KBM-7 (cell line): ENCODE data around the gene EXOC2.
A peak's percentile ranks its signal among the peaks of the same experiment; 100 is the strongest.
"Not testable (repeated sequence)": the region's sequence is repeated elsewhere in the genome, so short reads cannot be mapped to it uniquely, and the experiment has no call there.

Experiments used
- DNase-seq: peaks from one replicate; pipeline ENCODE4 v3.0.0-alpha.2; 2015
- in situ Hi-C: fragments of 300-500 bp; cut with MboI; formaldehyde crosslinking; loops from 2 replicates; pipeline ENCODE4 v1.14.3; 2020; ENCODE audit warnings: low sequenced_read_pairs, low pct_unique_long_range_greater_than_20kb, mixed read lengths

EXOC2 gene

DNA sequence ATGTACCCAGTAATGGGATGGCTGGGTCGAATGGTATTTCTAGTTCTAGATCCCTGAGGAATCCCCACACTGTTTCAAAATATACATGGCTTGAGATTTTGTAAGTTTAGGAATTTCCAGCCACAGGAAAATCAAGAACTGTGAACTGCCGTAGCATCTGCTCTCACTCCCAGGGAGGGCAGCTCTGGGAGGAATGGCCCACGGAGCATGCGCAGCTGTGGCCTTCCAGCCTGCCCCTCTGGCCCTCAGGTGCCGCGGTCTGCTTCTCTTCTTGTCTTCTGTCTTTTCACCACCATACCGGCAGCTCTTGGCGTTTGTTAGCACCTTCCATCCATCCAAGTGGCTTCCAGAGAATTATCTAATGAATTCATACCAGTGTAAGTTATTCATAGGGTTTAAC is 19.9 kb upstream of the EXOC2 start:
- in situ Hi-C loops: no loop called here
- no peak for DNase-seq

DNA sequence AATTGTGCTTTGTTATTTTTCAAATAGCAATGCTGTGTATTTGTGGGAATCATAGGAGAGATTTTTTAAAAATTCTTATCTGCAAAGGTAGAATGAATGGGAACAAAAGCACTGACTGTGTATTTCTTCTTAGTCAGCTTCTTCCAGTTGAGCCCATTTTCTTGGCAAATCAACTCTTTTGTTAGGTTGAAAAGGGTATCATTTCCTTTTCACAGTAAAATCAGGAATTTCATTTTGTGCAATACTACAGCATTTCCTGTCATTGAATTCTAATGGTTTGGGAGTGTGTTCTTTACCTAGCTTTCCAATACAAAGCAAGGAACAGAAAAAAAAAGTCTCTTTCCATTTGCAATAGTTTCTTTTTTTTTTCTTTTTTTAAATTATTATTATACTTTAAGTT is 19.0 kb upstream of the EXOC2 start:
- in situ Hi-C loops: no loop called here
- DNase-seq: no peak

DNA sequence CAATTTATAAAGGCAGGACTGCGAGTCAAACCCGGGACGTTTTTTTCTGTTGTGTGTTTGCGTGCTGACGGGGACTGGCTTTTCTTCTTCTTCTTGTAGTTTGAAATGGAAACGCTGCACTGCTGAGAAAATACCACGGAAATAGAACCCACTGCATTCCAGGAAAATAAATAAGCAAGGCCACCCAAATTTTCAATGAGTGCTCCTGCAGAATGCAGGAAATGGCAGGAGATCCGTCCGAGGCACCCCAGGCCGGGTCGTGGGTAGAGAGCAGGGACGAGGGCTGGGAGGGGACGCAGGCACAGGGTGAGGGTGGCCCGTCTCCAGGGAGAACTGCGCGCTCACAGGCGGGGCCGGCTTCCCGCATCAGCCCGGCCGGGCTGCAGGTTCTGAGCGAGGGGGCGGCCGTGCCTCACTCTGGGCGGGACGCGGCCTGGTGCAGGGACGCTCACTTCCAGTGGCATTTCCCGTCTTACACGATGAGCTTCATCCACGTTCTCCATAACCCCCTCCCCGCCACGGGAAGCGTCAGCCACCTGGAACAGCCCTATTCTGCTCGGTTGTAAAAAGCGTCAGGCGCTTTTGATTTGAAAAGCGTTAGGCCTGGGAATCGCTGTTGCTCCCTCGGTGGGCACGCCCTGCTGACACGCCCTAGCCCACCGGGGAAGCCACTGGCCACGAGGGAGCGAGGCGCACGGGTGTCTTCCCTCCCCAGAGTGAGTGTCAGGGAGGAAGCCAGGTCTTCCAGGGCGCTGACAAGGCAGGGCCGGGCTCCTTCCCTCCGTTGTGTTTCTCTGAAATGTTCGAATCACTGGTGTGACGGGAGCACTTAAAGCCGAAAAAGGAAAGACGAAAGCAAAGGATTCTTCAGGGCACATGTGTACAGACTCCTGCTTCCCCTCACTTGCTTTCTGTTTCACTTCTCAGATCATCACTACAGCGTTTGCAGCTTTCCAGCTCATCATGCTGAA is 17.9 kb upstream of the EXOC2 start:
- peak; percentile 66 for DNase-seq
- in situ Hi-C loops: no loop called here

DNA sequence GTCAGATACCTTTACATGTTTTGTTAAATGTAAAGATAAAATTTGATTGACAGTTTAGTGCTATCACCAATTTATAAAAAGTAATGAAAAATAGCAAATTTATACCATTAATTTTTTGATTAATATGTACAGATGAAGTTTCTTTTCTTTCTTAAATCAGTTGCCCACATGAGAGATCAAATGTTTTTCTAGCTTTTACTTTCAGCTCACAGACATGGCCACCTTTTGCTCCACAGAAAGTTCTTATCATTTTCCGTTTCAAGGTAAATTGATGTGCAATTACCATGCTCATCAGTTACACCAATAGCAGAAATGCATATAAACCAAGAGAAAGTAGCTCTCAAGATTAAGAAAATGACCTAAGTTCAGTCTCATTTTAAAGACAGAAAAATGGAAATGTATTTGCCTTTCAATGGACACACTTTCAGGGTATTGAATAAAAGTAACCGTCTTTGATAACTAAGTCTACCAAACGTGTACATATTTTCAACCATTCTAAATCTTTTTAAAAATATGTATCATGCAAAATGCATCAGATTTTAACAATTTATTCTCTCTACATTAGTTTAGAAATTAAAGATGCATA is 16.6 kb upstream of the EXOC2 start:
- DNase-seq: no peak
- in situ Hi-C loops: no loop called here

DNA sequence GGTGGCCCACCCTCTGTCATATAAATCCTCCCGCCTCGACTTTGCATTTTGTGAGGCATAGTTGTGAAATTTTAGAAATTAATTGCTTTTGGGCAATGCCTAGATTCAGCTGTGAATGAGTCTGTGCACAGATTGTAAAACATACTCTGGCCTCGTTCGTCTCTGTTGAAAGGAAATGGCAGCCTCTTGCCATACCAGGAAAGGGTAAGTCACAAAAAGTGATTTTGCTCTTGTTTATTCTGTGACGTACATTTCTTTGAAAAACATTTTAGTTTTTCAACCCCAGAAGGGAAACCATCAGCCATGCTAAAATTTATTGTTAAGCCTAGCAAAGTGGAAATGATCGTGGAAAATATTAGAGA is 15.3 kb upstream of the EXOC2 start:
- in situ Hi-C loops: no loop called here
- DNase-seq: no peak

DNA sequence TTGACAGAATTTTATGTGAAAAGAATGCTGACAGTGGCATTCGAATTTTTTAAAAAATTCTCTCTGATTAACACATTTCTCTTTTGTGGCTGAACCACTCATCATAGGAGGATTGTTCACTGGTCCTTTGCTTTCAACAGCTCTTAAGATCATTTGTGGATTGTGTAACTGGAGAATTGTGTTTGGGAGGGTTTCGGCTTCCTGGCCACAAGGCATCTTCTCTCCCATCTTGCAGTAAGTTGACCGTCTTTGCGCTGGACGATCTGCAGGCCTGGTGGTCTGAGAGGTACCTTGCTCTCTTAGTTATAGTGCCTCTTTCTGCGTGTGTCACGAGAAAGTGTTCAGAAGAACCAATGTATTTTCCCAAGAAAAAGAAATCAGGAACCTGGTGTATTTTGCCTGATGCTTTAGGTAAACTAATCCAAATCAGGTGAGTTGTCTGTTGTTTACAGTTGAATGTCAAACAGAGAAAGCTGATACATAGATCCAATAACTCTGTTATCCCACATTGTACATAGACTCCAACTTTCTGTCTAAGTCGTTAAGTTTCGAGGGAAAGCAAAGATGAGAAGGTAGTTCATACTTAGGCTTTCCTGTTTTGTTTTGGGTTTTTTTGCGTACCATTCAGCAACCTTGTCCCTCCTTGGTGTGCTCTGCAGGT is 14.8 kb upstream of the EXOC2 start:
- in situ Hi-C loops: no loop called here

DNA sequence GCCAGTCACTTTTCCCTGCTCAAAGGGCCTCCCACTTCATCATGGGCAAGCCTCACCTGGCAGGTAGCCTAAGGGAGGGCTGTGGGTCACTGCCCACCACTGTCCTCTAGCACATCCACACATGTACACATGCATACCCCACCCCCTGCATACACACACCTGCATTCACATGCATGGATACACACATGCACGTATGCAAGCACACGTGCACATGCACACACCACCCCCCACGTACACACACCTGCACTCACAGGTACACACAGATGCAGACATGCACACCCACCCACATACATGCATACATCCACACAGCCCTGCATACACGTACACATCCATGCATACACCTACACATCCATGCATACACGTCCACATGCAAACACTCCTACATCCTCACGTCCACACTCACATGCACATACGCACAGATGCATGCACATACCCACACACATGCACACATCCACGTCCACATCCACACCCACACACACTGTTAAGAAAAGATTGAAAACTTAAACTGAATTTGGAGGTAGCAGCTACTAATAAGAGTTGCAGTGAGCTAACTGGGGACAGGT is 14.0 kb upstream of the EXOC2 start:
- DNase-seq: no peak
- in situ Hi-C loops: no loop called here

More for the DNA sequence above, 14.8 kb upstream of the EXOC2 start:
- DNase-seq: no peak

DNA sequence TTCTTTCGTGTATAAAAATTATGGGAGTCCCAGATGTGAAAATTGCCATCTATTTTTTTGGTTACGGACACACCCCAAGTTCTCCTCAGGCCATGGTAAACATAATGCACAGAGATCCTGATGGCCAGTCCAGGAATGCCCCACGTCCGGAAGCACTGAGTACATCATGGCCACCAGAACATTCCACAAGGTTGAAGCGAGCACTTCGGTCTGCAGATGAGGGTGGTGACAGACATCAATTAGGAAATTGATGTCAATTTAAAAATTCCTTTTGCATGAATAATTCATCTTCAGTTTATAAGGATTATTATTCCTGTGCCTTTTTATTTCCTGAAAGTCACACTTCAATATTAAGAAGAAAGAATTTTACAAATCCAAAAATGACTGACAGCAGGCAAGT is 13.2 kb upstream of the EXOC2 start:
- DNase-seq: no peak
- in situ Hi-C loops: no loop called here

DNA sequence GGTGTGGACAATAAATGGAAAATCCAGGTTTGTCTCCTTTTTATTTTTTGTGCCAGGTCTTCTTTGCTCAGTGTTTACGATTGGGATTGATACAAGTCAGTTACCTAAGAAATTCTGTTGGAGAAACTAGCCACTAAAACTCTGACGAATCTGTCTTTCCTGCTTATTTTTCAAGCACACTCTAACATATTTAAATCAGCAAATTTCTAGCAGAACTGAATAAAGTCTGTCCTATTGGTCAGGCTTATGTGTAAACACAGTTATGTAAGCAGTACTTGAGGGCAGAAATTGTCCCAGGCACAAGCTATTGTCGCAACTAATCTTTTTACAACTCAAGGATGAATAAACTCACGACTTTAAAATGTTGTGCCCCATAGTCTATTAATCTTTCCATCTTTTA is 12.1 kb upstream of the EXOC2 start:
- DNase-seq: no peak
- in situ Hi-C loops: no loop called here

DNA sequence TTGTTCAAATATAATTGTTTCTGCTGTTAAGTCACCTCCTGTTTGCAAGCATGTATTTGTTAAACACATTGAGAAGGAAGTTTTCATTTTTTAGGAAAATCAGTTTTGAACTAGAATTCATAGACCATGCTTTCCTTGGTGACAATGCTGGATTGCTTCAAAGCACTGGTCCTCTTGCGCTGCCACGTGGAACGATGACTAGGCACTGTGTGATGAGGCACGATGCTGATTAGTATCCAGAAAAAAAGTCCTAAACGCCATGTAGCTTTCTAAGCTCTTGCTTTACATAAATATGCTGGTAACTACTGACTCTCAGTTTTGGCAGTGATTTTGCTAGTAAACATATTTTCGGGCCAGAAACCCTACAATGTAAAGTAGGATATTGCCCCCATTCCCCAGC is 11.1 kb upstream of the EXOC2 start:
- in situ Hi-C loops: no loop called here
- no peak for DNase-seq

DNA sequence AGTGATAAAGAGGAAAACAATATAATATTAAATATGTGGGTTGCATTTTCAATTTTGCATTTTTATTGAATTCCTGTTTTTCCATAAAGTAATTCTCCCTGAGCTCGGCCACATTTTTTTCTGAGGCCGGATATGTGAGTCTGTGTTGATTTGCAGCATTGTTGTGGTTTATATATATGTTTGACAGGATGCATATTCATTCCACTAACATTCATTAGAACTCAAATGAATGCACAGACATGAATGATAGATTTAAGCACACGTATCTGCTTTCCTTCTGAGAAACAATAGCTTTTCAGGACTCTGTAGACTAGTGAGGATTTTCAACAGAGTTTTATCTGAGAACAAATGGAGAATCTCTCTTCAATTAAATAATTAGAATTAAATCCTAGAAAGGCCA is 10.6 kb upstream of the EXOC2 start:
- in situ Hi-C loops: no loop called here
- DNase-seq: no peak

DNA sequence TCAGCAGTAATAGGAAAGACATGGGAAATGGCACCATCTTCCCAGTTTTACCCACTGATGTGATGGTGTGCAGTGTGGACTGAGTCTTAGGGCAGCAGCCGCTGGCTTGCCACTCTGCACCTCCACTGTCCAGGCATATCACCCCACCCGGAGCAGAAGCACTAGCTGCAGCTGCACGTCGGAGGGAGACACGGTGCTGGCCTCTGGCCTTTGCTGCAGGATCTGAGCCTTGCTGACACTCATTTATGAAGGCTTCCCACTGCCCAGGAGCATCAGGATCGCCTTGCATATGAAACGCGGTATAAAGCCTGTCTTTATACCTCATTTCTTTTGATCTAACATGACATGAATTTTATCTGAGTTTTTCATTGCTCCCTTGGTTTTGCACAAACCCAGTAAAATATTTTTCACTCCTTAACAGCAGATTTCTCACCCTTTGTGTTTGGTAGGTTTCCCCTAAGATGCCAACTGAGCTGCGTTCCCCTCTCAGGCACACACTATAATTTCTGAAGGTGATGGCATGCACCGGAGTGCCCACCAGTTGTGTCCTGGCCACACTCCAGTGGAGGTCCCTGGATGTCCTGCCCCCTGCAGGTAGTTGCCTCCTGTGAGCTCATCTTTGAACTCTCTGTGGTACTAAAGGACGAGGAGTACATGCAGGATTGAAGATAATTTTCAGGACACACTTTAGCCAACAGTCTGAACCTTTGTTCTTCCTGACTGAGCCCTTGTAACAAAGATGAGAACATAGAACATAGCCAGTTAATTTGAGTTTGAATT is 9.0 kb upstream of the EXOC2 start:
- in situ Hi-C loops: no loop called here
- DNase-seq: no peak

DNA sequence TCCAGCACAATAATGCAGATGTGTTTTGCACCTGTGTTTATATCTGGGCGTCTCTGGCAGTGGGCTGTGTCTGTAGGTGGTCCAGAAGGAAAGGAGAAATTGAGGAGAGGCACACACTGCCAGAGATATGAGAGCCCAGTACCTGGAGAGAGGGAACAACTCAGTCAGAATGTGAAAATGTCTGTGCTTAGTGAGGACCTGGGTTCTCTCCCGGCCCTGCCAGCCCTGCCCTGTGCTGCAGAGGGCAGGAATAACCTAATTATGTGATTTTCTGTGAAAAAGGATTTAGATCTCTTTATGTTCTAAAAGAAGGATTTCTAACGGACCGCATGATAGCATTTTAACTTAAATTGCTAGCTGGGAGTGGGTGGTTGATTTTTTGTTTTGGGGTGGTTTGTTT is 8.3 kb upstream of the EXOC2 start:
- in situ Hi-C loops: no loop called here

DNA sequence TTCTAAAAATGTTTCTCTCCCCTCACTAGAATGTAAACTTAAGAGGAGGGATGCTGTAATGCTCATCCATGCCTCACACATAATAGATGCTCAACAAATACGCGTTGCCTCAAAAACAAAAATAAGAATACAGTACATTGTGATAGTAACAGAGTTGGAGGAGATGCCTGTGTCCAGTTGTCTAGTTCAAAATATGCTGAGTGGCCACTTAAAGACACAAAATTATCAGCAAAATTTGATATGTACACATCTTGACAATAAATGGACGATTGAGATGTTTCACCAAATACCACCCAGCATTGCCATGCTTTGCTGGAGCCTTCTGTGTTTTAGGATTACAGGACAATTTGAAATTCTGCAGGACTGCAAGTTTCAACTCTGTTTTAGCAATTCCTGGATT is 7.6 kb upstream of the EXOC2 start:
- in situ Hi-C loops: no loop called here
- DNase-seq: no peak

More for the DNA sequence above, 8.3 kb upstream of the EXOC2 start:
- no peak for DNase-seq

DNA sequence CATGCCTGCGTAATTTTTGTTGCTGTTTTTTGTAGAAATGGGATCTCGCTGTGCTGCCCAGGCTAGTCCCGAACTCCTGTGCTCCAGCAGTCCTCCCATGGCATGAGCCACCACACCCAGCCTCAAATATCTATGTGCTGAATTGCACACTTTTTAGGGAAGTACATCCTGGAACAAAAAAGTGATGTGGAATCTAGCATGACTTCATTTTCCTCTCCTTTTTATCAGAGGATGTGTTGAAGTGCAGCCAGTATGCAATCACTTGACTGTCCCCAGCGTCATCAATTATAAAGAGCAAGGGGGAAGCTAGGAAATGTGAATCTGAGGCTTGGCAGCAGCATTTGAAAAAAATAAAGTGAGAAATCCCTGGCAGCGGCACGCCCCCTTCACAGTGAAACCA is 6.4 kb upstream of the EXOC2 start:
- in situ Hi-C loops: no loop called here
- no peak for DNase-seq

DNA sequence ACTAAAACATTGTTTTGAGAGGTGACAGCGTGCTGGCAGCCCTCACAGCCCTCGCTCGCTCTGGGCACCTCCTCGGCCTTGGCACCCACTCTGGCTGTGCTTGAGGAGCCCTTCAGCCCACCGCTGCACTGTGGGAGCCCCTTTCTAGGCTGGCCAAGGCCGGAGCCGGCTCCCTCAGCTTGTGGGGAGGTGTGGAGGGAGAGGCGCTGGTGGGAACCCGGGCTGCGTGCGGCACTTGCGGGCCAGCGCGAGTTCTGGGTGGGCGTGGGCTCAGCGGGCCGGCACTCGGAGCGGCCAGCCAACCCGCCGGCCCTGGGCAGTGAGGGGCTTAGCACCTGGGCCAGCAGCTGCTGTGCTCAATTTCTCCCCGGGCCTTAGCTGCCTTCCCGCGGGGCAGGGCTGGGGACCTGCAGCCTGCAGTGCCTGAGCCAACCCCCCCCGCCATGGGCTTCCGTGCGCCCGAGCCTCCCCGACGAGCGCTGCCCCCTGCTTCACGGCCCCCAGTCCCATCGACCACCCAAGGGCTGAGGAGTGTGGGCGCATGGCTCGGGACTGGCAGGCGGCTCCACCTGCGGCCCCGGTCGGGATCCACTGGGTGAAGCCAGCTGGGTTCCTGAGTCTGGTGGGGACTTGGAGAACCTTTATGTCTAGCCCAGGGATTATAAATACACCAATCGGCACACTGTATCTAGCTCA is 1.6 kb upstream of the EXOC2 start:
- DNase-seq, in situ Hi-C loops: not testable (repeated sequence)

DNA sequence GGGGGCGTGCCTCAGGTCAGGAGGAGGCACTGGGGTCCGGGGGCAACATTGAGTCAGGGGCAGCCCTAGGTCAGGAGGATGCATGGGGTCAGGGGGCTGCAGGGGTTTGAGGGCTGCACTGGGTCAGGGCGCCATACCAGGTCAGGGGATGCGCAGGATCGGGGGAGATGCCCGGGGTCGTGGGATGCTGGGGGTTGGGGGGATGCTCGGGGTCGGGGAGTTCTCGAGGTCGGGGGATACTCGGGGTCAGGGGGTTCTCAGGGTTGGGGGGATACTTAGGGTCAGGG is 727 bp upstream of the EXOC2 start:
- in situ Hi-C loops: no loop called here
- DNase-seq: no peak

DNA sequence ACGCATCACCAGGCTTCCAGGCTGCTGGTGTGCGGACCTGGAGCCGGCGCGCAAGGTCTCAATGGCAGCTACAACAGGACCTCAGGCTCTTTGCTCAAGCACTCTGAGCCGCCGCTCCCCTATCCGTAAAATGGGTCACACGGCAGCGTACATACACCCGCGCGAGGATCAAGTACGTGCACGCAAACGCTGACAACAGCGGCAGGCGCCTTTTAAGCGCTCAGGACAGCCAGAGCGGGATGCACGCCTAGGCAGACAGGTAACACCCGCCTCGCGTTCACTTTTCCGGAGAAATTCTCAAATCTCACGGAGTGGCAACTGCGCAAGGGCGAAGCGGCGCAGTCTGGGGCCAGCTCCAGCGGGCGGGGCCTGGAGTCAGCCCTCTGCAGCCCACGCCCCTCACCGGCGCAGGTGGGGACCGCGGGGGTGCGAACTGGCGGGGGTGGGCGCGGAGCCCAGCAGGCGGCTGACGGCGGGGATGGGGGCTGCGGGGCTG is 535 bp downstream of the EXOC2 start:
- in situ Hi-C loops: no loop called here
- peak; percentile 56 for DNase-seq

DNA sequence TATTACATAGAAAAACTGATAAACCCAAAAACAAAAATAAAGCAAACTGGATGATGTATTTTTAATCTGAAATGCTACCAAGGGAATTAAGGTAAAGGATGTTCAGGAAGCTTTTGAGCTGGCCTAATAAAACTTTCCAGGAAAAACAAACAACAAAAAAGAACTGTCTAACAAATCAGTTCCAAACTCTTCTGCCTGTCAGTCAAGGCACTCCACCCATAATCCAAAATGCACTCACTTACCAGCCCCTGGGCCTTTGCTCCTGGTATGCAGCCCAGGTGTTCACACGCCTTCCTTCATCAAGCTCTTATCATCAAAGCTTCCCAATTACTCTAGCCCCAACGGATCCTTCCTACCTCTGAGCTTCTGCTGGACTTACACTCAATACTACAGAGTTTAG is 3.7 kb downstream of the EXOC2 start:
- in situ Hi-C loops: no loop called here

More for the DNA sequence above, 3.7 kb downstream of the EXOC2 start:
- DNase-seq: no peak
